Measurements from ENCODE around the gene YBEY.

DNA sequence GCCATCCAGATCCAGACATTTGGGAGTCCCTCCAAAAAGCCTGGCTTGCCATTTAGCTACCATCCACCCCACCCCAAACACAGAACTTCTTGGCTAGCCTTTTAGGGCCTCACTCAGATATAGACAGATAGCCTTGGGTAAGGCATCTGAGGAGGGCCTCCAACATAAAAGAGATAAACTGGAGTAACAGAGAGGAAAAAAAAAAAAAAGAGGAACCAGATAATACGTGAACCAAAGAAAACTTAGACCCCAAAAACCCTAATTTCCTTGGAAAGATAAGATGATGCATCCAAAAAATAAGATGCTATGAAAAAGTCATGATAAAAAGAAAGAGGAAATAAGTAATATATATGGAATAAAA, 37.7 kb upstream of the YBEY start:
- TF ChIP-seq EP300 (IDR thresholded peaks at IDR 0.05; ENCODE audit: low read depth) (no peak), POLR2A (IDR thresholded peaks at IDR 0.05) (no peak)
- TF ChIP-seq, protein P1, sequence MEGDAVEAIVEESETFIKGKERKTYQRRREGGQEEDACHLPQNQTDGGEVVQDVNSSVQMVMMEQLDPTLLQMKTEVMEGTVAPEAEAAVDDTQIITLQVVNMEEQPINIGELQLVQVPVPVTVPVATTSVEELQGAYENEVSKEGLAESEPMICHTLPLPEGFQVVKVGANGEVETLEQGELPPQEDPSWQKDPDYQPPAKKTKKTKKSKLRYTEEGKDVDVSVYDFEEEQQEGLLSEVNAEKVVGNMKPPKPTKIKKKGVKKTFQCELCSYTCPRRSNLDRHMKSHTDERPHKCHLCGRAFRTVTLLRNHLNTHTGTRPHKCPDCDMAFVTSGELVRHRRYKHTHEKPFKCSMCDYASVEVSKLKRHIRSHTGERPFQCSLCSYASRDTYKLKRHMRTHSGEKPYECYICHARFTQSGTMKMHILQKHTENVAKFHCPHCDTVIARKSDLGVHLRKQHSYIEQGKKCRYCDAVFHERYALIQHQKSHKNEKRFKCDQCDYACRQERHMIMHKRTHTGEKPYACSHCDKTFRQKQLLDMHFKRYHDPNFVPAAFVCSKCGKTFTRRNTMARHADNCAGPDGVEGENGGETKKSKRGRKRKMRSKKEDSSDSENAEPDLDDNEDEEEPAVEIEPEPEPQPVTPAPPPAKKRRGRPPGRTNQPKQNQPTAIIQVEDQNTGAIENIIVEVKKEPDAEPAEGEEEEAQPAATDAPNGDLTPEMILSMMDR (IDR thresholded peaks at IDR 0.05) = no peak

Measured in transverse colon (tissue), 3 donors.